GDM1 (cell line): Measurements from ENCODE around the gene ANO5.
"Not testable (repeated sequence)": the region's sequence is repeated elsewhere in the genome, so short reads cannot be mapped to it uniquely, and the experiment has no call there.

Source experiments
- DNase-seq: peaks from one replicate; lab custom pipeline; 2025; lab: John Stamatoyannopoulos, UW

ANO5 gene

GRCh38 chr11:22197139-22198005, 4.5 kb downstream of the ANO5 start:
- no peak for DNase-seq

- DNase-seq = no peak
Observed at GRCh38 chr11:22199243-22199642, 6.4 kb downstream of the ANO5 start.

GRCh38 chr11:22203281-22203680, 10.4 kb downstream of the ANO5 start:
- DNase-seq = no peak

GRCh38 chr11:22207162-22207561, 14.3 kb downstream of the ANO5 start:
- no peak for DNase-seq

DNA sequence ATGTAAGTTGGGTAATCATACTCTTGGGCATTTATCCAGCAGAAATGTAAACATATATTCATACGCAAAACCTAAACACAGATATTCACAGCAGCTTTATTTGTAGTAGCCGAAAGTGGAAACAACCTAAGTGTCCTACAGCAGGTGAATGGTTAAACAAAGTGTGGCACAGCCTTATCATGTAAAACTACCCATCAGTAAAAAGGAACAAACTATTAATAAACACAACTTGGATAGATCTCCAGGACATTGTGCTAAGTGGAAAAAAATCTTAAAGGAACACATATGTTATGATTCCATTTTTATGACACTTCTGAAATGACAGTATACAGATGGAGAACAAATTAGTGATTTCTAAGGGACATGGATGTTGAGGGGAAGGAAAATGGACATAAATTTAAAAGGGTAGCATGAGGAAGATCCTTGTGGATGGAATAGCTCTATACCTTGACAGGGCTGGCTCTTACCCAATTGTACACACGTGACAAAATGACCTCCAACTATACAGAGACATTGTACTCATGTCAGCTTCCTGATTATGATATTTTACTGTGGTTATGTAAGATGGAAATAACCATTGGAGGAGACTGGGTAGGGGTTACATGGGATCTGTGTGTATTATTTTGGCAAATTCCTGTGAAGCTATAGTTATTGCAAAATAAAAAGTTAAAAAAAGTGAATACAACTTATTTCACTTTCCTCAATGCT, 15.4 kb downstream of the ANO5 start:
- no peak for DNase-seq

DNA sequence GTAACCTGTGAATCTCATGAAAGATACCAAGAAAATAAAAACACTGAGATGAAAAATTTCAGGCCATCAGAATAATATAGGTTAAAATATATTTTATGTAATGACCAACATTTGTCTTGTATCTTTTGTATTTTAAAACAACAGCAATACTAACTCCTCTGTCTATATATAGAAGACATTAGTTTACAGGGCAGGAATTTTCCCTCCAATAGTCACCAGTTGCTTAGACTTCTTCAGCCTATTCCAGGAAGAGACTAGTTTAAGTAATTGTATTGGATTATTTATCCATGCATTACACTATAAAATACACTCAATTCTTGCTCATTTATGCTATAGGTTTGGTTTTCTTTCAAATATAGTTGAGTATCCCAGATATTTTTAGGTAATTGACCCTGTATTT, 24.1 kb downstream of the ANO5 start:
- DNase-seq = no peak

DNA sequence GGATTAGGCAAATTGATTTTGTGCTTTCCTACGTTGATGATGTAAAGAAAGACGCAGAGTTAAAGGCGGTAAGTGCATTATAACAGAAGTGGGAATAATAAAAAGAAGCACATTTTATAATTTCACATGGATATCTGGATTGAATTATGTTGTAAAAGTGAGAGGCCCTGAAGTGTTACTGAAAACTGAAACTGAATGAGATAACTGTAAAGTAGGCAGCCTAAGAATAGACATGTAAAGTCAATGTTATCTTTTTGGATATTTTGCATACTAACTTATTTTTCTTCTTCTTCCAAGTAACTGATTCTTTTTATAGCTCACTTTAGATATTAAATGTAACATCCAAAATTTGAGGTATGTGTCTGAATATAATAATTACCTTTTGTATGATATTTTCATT, 28.3 kb downstream of the ANO5 start:
- DNase-seq = no peak

GRCh38 chr11:22225190-22225589, 32.3 kb downstream of the ANO5 start:
- DNase-seq = no peak

- DNase-seq = no peak
Observed at GRCh38 chr11:22234743-22235142, 41.9 kb downstream of the ANO5 start.

- DNase-seq = peak; percentile 3
Observed at GRCh38 chr11:22244986-22245592, 52.2 kb downstream of the ANO5 start.

GRCh38 chr11:22246992-22247391, 54.1 kb downstream of the ANO5 start:
- no peak for DNase-seq

DNA sequence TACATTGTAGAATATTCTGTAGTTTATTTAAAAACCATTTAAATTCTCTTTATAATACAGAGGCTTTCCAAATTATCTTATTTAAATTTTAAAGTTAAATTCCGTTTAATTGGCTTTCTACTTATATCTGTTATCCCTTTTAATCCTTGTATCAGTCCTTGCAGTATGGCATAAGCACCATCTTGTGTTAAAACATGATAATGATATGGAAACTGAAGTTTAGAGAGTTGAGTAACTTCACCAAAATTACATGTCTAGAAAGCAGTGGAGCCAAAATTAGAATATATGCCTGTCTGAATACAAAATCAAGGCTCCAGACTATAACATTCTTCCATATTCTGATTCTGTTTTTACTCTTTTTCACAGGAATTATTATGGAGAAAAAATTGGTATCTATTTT, 57.0 kb downstream of the ANO5 start:
- no peak for DNase-seq

GRCh38 chr11:22256876-22257275, 64.0 kb downstream of the ANO5 start:
- no peak for DNase-seq

DNA sequence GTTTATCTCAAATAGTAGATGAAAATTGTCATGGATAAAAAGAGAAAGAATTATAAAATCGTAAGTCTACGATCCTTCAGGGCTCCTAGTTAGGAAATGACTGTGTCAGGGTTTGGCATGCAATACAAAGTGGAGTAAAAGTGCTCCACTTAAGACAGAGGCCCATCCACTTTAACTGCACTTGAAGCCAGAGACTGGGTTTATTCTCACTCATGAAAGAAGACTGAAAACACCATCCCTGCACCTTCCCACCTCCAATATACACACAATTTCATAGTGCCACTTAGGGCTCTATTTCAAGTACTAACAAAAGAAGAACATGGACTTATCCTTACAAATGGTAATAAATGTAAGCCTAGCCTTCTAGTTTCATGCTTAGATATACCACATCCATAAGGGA, 70.7 kb downstream of the ANO5 start:
- DNase-seq = no peak

GRCh38 chr11:22268983-22269624, 76.2 kb downstream of the ANO5 start:
- not testable (repeated sequence) for DNase-seq

GRCh38 chr11:22273781-22274180, 80.9 kb downstream of the ANO5 start:
- DNase-seq = no peak

DNA sequence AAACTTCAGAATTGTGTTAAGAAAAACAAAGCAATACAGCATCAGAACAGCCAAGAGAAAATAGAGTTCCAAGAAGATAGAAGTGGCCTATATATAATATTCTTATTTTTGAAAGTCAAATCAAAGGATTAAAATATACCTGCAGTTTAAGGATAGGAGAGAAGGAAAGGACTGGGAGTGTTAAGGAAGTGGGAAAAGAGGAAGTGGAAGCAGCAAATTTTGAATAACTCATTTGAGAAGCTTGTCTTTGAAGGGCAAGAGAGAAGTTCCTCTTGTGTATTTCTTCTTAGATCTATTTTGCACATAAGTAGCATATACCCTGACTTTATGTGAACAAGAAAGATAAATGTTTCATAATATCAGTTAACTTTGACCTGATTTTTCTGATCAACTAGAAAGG, 82.7 kb downstream of the ANO5 start:
- no peak for DNase-seq

GRCh38 chr11:22276535-22276934, 83.7 kb downstream of the ANO5 start:
- no peak for DNase-seq

- DNase-seq = not testable (repeated sequence)
Observed at GRCh38 chr11:22284991-22285390, 92.1 kb downstream of the ANO5 start.

- no peak for DNase-seq
Observed at GRCh38 chr11:22302368-22302767, 109.5 kb downstream of the ANO5 start.

DNA sequence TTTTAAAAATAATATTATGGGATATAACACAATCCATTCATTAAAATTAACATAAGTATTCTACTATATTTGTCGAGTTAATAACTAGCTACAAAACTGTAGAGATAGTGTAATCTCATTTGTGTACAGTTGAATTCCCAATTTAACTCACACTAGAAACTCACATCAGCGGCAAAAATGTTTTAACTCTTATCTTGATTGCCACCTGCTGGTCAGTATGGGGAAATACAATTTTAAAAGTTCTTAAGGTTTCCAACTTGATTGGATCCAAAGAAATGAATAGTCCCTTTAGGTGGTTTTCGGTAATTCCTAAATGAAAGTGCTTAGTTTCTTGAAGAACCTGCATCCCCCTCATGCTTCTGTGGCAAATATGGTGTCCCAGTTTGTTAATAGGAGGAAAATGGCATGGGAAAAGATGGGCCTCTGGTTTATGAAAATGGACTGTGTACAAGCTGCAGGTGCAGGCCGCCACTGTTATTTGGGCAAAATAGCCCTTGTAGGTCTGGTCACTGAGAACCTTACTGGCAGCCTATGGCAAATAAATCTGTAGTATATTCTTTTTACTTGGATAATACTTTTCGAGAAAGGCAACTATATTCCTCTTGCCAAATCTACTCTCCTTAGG, 111.6 kb downstream of the ANO5 start:
- DNase-seq = peak; percentile 11

DNA sequence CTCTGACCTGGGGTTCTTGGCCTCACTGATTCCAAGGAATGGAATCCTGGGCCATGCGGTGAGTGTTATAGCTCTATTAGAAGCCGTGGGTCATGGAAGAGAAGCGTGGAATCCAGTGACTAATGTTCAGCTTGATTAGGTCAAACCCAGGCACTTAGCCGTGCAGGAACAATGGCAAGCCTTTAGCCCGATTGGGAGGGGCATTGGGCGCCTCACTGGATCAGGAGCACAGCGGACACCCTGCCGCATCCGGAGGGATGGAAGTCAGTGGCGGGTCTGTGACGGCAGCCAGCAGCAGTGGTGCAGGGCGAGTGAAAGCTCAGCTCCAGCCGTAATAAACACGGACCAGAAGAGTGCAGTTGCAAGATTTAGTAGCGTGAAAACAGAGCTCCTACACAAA, 124.8 kb downstream of the ANO5 start:
- no peak for DNase-seq
